PC-3 (cell line): ENCODE data around the gene C10orf95. TPM values are rescaled to one million over a fixed set of nuclear protein-coding genes. Genes with fewer than 3 reads are reported as not detected.
A peak's percentile ranks its signal among the peaks of the same experiment; 100 is the strongest.

Experiments
- ATAC-seq: fragments of 200-7000 bp; cut with Tn5 transposase; 2 replicates; pipeline ENCODE4 v1.9.1; 2020; ENCODE audit warnings: mild to moderate bottlenecking, moderate library complexity
- BruUV-seq: library from RNA; stranded (reverse); fragments of 400-500 nt; replicated peaks from 2 replicates; lab custom pipeline; 2021; lab: Mats Ljungman, UMichigan
- CTCF ChIA-PET: fragments of 300-600 bp; sonication (Branson Sonifier 250); formaldehyde crosslinking; loops from one replicate; lab custom pipeline; 2022; ENCODE audit warnings: antibody characterized with exemption; lab: Charles Lee
- POLR2A ChIA-PET: fragments of 300-600 bp; sonication (Branson Sonifier 250); formaldehyde crosslinking; loops from one replicate; lab custom pipeline; 2022; ENCODE audit warnings: antibody characterized with exemption; ENCODE audit not compliant: unreplicated experiment; lab: Charles Lee
- DNase-seq: peaks from one replicate; pipeline ENCODE4 v3.0.0-alpha.2; 2015
- H2AFZ ChIP-seq: fragments of 300-600 bp; sonication (generic); 2 replicates; pipeline ENCODE4 v1.6.0; 2016; ENCODE audit warnings: antibody characterized with exemption, low read length
- H3F3A ChIP-seq: fragments of 300-600 bp; sonication (generic); one replicate; pipeline ENCODE4 v1.6.0; 2017; ENCODE audit warnings: antibody characterized with exemption, low read length, control low read depth, mild to moderate bottlenecking; ENCODE audit not compliant: unreplicated experiment
- H3K27ac ChIP-seq: fragments of 300-600 bp; sonication (generic); 2 replicates; pipeline ENCODE4 v1.5.1; 2016; ENCODE audit warnings: mild to moderate bottlenecking, low read length
- H3K27me3 ChIP-seq: fragments of 300-600 bp; sonication (generic); 2 replicates; pipeline ENCODE4 v1.6.1; 2016; ENCODE audit warnings: low read length, mixed read lengths
- H3K36me3 ChIP-seq: fragments of 300-600 bp; sonication (generic); 2 replicates; pipeline ENCODE4 v1.6.1; 2016; ENCODE audit warnings: low read depth, mixed run types, low read length, mixed read lengths
- H3K4me1 ChIP-seq: fragments of 300-600 bp; sonication (generic); 2 replicates; pipeline ENCODE4 v1.5.1; 2016; ENCODE audit warnings: low read length; ENCODE audit not compliant: insufficient read depth
- H3K4me2 ChIP-seq: fragments of 300-600 bp; sonication (generic); 2 replicates; pipeline ENCODE4 v1.6.0; 2016; ENCODE audit warnings: low read length
- H3K4me3 ChIP-seq: fragments of 300-600 bp; sonication (generic); 2 replicates; pipeline ENCODE4 v1.5.1; 2016; ENCODE audit warnings: mild to moderate bottlenecking, low read length, mixed read lengths
- H3K79me2 ChIP-seq: fragments of 300-600 bp; sonication (generic); 2 replicates; pipeline ENCODE4 v1.6.1; 2017; ENCODE audit warnings: low read length, mixed read lengths
- H3K9ac ChIP-seq: fragments of 300-600 bp; sonication (generic); 2 replicates; pipeline ENCODE4 v1.6.0; 2016; ENCODE audit warnings: mild to moderate bottlenecking, low read length
- H3K9me2 ChIP-seq: fragments of 300-600 bp; sonication (generic); replicated peaks from 2 replicates; pipeline ENCODE4 v1.6.1; 2016; ENCODE audit warnings: mixed run types, low read length, mixed read lengths
- H3K9me3 ChIP-seq: fragments of 300-600 bp; sonication (generic); 2 replicates; pipeline ENCODE4 v1.6.1; 2016; ENCODE audit warnings: low read length, mixed read lengths
- H4K20me1 ChIP-seq: fragments of 300-600 bp; sonication (generic); 2 replicates; pipeline ENCODE4 v1.6.1; 2016; ENCODE audit warnings: low read length, mixed read lengths
- CTCF ChIP-seq: fragments of 300-600 bp; sonication (generic); conservative IDR thresholded peaks from 2 replicates; pipeline ENCODE4 v1.5.1; 2017; ENCODE audit warnings: antibody characterized with exemption, low read depth, mild to moderate bottlenecking, low read length
- EZH2 ChIP-seq: fragments of 300-600 bp; sonication (generic); IDR thresholded peaks from one replicate; pipeline ENCODE4 v1.6.1; 2017; ENCODE audit warnings: antibody characterized with exemption, mild to moderate bottlenecking, low read length; ENCODE audit not compliant: unreplicated experiment
- EZH2phosphoT487 ChIP-seq: fragments of 300-600 bp; sonication (generic); IDR thresholded peaks from 2 replicates; pipeline ENCODE4 v1.6.1; 2018; ENCODE audit warnings: mild to moderate bottlenecking, antibody characterized with exemption, low read length, borderline replicate concordance
- intact Hi-C: fragments of 100-400 bp; cut with micrococcal nuclease; formaldehyde crosslinking; loops from 2 replicates; pipeline ENCODE4 v1.9.0; 2023
- total RNA-seq: library from RNA; depleted of rRNA; stranded (reverse); fragments of >200 nt; gene quantifications from 2 replicates; pipeline ENCODE4 v1.2.3, GENCODE V29; 2014

Gene C10orf95
- total RNA-seq, 1 experiment from 2014 or later, result 1.9 TPM

- Histone ChIP-seq H3F3A (no peaks in the 10 kb centered on the region), H3K9me3 (no peaks in the 10 kb centered on the region), H3K4me1 (peaks cover 20% of the 10 kb centered on the region), H3K79me2 (peaks cover 29% of the 10 kb centered on the region), H4K20me1 (0 out of 2 replicates have a peak, but pooled peaks cover 4% of the 10 kb centered on the region), H3K9me2 (no peaks in the 10 kb centered on the region), H3K36me3 (peaks cover 5% of the 10 kb centered on the region; the same call in 1 of the 2 replicates), H3K27me3 (no peaks in the 10 kb centered on the region), H3K9ac (peak overlapping the region; percentile 87), H3K4me3 (peak overlapping the region; percentile 92), H3K4me2 (peak overlapping the region; percentile 97), H3K27ac (peak overlapping the region; percentile 55), H2AFZ (peak overlapping the region; percentile 63)
- TF ChIP-seq EZH2phosphoT487, result peak; percentile 90
- no peak for TF ChIP-seq EZH2
- BruUV-seq, result no TSS peak
- DNase-seq (peak; percentile 82), ATAC-seq (peak; percentile 79)
- intact Hi-C loops, result no loop called here
- ChIA-PET CTCF (interaction anchor here (1.4 kb wide), 1 partner anchor 57 kb away, joined by 3 read pairs; no protein-coding TSS in a partner anchor), POLR2A (interaction anchor here (1.2 kb wide), 1 partner anchor 18 kb away, joined by 5 read pairs; the partner anchor contains the start of gene CUEDC2)
Measured at GRCh38 chr10:102450374-102451104, 804 bp downstream of the C10orf95 start.

GRCh38 chr10:102450124-102450373 lies 1.3 kb downstream of the C10orf95 start:
- Histone ChIP-seq H3K4me1 (peaks cover 20% of the 10 kb centered on the region), H3K27me3 (no peaks in the 10 kb centered on the region), H4K20me1 (0 out of 2 replicates have a peak, but pooled peaks cover 4% of the 10 kb centered on the region), H3K27ac (peak overlapping the region; percentile 55), H3K36me3 (peaks cover 5% of the 10 kb centered on the region; the same call in 1 of the 2 replicates), H3K9me2 (no peaks in the 10 kb centered on the region), H3K9ac (peak overlapping the region; percentile 87), H3K9me3 (no peaks in the 10 kb centered on the region), H3F3A (no peaks in the 10 kb centered on the region), H3K79me2 (peaks cover 29% of the 10 kb centered on the region), H2AFZ (peak overlapping the region; percentile 60), H3K4me2 (peak overlapping the region; percentile 97), H3K4me3 (peak overlapping the region; percentile 92)
- DNase-seq, result no peak
- intact Hi-C loops, result no loop called here
- TF ChIP-seq EZH2phosphoT487 (no peak), CTCF (no peak), EZH2 (no peak)
- peak; percentile 3; the same call in 1 of the 2 replicates for ATAC-seq
- ChIA-PET POLR2A (interaction anchor here (1.2 kb wide), 1 partner anchor 17 kb away, joined by 5 read pairs; the partner anchor contains the start of gene CUEDC2), CTCF (no interaction called here)
- no TSS peak for BruUV-seq

GRCh38 chr10:102449321-102450123 lies 1.8 kb downstream of the C10orf95 start:
- Histone ChIP-seq H3K36me3 (peaks cover 5% of the 10 kb centered on the region; the same call in 1 of the 2 replicates), H2AFZ (peak overlapping the region; percentile 60), H3K9me2 (no peaks in the 10 kb centered on the region), H3K4me2 (peak overlapping the region; percentile 97), H3K9me3 (no peaks in the 10 kb centered on the region), H3K27me3 (no peaks in the 10 kb centered on the region), H3K79me2 (peaks cover 29% of the 10 kb centered on the region), H3K27ac (peak overlapping the region; percentile 55), H3K4me1 (peaks cover 20% of the 10 kb centered on the region), H3F3A (no peaks in the 10 kb centered on the region), H3K9ac (peak overlapping the region; percentile 87), H3K4me3 (peak overlapping the region; percentile 92), H4K20me1 (0 out of 2 replicates have a peak, but pooled peaks cover 4% of the 10 kb centered on the region)
- DNase-seq (peak; percentile 73), ATAC-seq (peak; percentile 57)
- TSS peak; percentile 40 for BruUV-seq
- ChIA-PET POLR2A (interaction anchor here (1.2 kb wide), 1 partner anchor 17 kb away, joined by 5 read pairs; the partner anchor contains the start of gene CUEDC2), CTCF (no interaction called here)
- intact Hi-C loops, result loop anchor here (1.0 kb wide), 1 partner anchor 17 kb away; the partner anchor contains the start of gene CUEDC2
- TF ChIP-seq EZH2 (no peak), EZH2phosphoT487 (no peak), CTCF (no peak)
